Stimulated activated memory B cell treated with anti-CD40 and anti-IgM and Interleukin-4, amounts not matched to agents 10 μg/mL and 1 μg/mL and 100 μg/mL, for 72 hours (primary cell): Measurements from ENCODE around the gene LMNA.
"Not testable (repeated sequence)": the region's sequence is repeated elsewhere in the genome, so short reads cannot be mapped to it uniquely, and the experiment has no call there.

ENCODE experiments used
- ATAC-seq: fragments of 150-1000 bp; cut with Tn5 transposase; 2 replicates; pipeline ENCODE4 v1.10.0; 2021
- H3K27ac Mint-ChIP-seq: one replicate; pipeline ENCODE4 v1.8.0; 2022; ENCODE audit warnings: mild to moderate bottlenecking, mixed read lengths
- H3K27me3 Mint-ChIP-seq: one replicate; pipeline ENCODE4 v1.8.0; 2022; ENCODE audit warnings: mixed read lengths
- H3K36me3 Mint-ChIP-seq: one replicate; pipeline ENCODE4 v1.8.0; 2022; ENCODE audit warnings: mixed read lengths
- H3K4me1 Mint-ChIP-seq: one replicate; pipeline ENCODE4 v1.8.0; 2022; ENCODE audit warnings: mixed read lengths
- H3K4me3 Mint-ChIP-seq: one replicate; pipeline ENCODE4 v1.8.0; 2022; ENCODE audit warnings: mild to moderate bottlenecking, moderate library complexity, mixed read lengths
- H3K9me3 Mint-ChIP-seq: one replicate; pipeline ENCODE4 v1.8.0; 2022; ENCODE audit warnings: mixed read lengths

LMNA gene

DNA sequence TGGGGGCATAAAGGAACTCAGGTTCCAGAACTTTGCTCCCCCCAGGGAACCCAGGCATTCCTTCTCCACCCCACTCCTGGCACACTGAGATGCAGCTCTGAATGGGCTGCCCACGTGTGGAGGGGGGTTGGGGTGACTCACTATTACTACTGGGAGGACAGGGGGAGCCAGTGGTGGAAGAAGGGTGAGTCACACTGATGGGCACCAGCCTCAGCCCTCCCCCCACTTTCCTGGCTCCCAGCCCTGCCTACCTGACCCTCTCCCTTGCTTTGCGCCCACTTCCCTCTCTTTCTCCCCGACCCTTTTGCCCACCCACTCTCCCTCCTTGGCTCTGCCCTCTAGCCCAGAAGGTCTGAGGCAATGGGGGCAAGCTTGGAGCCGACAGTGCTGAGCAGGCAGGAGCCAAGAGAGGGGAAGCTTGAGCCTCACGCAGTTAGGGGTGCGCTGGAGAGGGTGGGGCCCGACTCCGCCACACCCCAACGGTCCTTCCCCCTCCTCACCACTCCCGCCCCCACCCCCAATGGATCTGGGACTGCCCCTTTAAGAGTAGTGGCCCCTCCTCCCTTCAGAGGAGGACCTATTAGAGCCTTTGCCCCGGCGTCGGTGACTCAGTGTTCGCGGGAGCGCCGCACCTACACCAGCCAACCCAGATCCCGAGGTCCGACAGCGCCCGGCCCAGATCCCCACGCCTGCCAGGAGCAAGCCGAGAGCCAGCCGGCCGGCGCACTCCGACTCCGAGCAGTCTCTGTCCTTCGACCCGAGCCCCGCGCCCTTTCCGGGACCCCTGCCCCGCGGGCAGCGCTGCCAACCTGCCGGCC, at the start of gene LMNA:
Gene LMNA (plus strand): TSS at position 611 of the 818 bp plus-strand sequence. CDS start 208 bp downstream, outside the sequence.
- peak within 1 kb of the TSS; percentile 95 for H3K27ac Mint-ChIP-seq
- H3K4me3 Mint-ChIP-seq: peak within 1 kb of the TSS; percentile 98
- peak; percentile 90 for ATAC-seq
- peaks cover 72% of the 10 kb centered on the region for H3K4me1 Mint-ChIP-seq
- H3K36me3 Mint-ChIP-seq: peaks cover 26% of the 10 kb centered on the region
- H3K27me3 Mint-ChIP-seq: peaks cover 9% of the 10 kb centered on the region
- H3K9me3 Mint-ChIP-seq: no peaks in the 10 kb centered on the region

DNA sequence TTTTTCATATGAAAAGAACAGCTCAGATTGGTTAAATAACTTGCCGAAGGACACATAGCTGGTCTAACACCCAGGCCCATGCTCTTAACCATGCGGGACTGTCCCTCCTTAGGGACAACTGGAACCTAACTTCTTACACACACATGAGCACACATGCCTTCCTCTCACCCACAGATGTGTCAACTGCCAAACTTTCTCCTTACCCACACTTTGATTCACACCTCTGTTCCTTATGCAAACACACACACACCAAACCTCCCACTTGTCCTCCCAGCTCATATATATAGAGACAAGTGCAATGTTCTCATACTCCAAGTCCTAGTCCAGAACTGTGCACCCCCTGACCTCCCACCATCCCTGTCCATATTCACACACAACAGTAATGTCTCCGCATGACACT, 49.3 kb upstream of the LMNA start:
- H3K27ac Mint-ChIP-seq: no peak overlapping the region
- H3K4me3 Mint-ChIP-seq: no peak overlapping the region
- peaks cover 8% of the 10 kb centered on the region for H3K4me1 Mint-ChIP-seq
- peaks cover 3% of the 10 kb centered on the region for H3K27me3 Mint-ChIP-seq
- H3K36me3 Mint-ChIP-seq: no peaks in the 10 kb centered on the region
- no peaks in the 10 kb centered on the region for H3K9me3 Mint-ChIP-seq
- no peak for ATAC-seq

DNA sequence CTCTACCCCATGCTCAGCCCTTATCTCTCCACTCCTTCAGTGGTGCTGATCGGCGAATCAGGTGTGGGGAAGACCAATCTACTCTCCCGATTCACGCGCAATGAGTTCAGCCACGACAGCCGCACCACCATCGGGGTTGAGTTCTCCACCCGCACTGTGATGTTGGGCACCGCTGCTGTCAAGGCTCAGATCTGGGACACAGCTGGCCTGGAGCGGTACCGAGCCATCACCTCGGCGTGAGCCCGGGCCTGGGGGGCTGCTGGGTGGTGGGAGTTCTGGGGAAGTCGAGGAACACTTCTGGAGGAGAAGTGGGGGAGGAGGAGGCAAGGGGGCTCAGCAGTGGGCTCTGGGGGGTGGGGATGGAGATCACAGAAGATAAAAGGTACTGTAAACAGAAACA, 48.6 kb upstream of the LMNA start:
- Mint-ChIP-seq H3K4me1 (peaks cover 8% of the 10 kb centered on the region), H3K27me3 (peaks cover 10% of the 10 kb centered on the region), H3K27ac (no peak overlapping the region), H3K36me3 (no peaks in the 10 kb centered on the region), H3K9me3 (no peaks in the 10 kb centered on the region), H3K4me3 (no peak overlapping the region)
- no peak for ATAC-seq

DNA sequence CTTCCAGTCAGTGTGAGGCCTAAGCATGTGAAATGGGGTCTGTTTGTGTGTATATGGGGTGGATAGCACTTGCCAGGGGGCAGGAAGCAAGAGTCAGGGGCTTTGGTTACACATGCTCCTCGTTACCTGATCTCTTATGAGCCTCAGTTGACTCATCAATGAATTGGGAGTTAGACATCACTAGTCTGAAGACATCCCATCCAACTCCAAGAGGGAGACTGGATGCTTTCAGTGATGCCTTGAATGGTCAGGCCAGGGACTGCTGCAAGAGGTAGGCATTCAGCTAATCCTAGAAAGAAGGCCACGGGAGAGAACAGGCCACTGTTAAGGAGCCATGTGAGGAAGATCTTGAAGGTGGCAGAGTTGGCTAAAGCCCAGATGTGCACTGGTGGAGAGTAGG, 47.2 kb upstream of the LMNA start:
- Mint-ChIP-seq H3K27ac (no peak overlapping the region), H3K4me1 (peaks cover 8% of the 10 kb centered on the region), H3K36me3 (no peaks in the 10 kb centered on the region), H3K4me3 (no peak overlapping the region), H3K9me3 (no peaks in the 10 kb centered on the region), H3K27me3 (peaks cover 17% of the 10 kb centered on the region)
- no peak for ATAC-seq

DNA sequence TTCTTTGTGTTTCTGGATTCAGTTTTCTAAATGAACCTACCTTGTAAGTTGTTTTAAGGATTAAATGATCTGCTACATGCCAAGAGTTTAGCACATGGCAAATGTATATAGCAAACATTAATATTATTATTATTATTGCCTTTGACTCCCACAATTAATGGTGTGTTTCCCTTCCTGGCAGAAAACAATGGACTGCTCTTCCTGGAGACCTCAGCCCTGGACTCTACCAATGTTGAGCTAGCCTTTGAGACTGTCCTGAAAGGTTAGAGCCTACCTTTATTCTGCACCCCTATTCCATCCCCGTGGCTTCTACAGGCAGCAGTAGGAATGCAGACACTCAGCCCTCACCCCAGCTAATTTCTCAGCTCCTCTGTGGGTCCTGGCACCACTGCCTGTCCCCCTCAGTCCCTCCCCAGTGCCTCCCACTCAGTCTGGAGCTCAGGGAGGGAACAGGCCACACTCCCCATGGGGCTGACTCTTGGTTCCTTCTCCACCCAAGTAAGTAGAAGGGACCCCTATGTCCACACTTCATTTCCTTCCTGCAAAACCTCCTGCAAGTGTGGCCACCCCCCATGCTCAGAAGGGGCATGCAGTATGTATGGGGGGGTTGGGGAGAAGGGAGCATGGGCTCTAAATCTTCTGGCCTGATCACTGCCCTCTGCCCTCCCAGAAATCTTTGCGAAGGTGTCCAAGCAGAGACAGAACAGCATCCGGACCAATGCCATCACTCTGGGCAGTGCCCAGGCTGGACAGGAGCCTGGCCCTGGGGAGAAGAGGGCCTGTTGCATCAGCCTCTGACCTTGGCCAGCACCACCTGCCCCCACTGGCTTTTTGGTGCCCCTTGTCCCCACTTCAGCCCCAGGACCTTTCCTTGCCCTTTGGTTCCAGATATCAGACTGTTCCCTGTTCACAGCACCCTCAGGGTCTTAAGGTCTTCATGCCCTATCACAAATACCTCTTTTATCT, 44.7 kb upstream of the LMNA start:
- no peak overlapping the region for H3K4me3 Mint-ChIP-seq
- peaks cover 8% of the 10 kb centered on the region for H3K4me1 Mint-ChIP-seq
- no peaks in the 10 kb centered on the region for H3K36me3 Mint-ChIP-seq
- peaks cover 17% of the 10 kb centered on the region for H3K27me3 Mint-ChIP-seq
- H3K27ac Mint-ChIP-seq: no peak overlapping the region
- no peaks in the 10 kb centered on the region for H3K9me3 Mint-ChIP-seq
- ATAC-seq: no peak

DNA sequence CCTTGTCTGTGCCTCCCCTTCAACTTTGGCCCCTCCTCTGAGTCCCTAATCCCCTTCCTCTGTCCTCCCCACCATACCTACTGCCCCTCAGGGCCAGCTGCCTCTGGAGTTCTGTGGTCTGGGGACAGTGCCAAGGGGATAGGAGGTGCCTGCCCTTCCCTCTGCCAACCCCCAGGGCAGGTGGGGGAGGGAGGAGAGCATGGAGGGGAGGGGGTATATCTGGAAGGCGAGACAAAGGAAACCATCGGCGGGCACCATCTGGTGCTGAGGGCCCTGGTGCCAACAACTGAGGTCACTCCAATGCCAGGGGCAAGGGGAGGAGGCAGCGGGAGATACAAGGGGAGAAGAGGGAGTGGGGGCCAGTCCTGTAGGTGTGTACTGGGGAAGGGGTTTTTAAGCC, 44.0 kb upstream of the LMNA start:
- Mint-ChIP-seq H3K4me1 (peaks cover 13% of the 10 kb centered on the region), H3K27ac (no peak overlapping the region), H3K27me3 (peaks cover 17% of the 10 kb centered on the region), H3K9me3 (no peaks in the 10 kb centered on the region), H3K36me3 (no peaks in the 10 kb centered on the region), H3K4me3 (no peak overlapping the region)
- no peak for ATAC-seq

DNA sequence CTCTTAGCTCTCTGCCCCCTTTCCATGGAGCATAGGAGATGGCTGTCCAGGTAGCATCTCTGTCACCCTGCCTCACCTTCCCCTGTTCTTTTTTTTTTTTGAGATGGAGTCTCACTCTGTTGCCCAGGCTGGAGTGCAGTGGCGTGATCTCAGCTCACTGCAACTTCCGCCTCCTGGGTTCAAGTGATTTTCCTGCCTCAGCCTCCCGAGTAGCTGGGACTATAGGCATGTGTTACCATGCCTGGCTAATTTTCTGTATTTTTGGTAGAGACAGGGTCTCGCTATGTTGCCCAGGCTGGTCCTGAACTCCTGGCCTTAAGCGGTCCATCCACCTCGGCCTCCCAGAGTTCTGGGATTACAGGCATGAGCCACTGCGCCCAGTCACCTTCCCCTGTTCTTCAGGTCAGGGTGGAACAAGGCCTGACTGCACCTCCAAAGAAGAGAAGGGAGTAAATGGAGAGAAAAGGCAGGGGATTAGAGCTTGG, 43.1 kb upstream of the LMNA start:
- H3K4me3 Mint-ChIP-seq, ATAC-seq, H3K9me3 Mint-ChIP-seq, H3K36me3 Mint-ChIP-seq, H3K27ac Mint-ChIP-seq: not testable (repeated sequence)
- H3K4me1 Mint-ChIP-seq: peaks cover 12% of the 10 kb centered on the region
- H3K27me3 Mint-ChIP-seq: peaks cover 17% of the 10 kb centered on the region

DNA sequence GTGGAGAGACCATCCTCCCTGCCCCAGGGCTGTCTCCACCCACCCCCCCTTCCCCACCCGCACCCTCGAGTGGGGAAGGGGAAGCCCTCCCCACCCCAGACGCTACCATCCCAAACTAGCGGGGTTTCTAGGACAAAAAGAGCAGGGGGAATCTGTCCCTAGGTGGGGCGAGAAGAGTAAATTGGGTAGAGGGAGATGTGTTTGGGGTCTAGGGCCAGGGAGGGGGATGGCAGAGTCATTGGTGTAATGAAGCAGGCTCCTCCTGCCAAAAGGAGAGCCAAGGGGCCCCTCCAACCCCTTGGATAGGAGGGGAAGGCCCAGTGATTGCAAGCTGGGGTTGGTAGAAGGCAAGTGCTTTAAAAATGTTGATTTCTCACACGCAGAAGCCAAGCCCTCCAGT, 42.3 kb upstream of the LMNA start:
- Mint-ChIP-seq H3K36me3 (no peaks in the 10 kb centered on the region), H3K4me1 (peaks cover 9% of the 10 kb centered on the region), H3K27me3 (peaks cover 17% of the 10 kb centered on the region), H3K4me3 (no peak overlapping the region), H3K9me3 (no peaks in the 10 kb centered on the region), H3K27ac (no peak overlapping the region)
- ATAC-seq: no peak

DNA sequence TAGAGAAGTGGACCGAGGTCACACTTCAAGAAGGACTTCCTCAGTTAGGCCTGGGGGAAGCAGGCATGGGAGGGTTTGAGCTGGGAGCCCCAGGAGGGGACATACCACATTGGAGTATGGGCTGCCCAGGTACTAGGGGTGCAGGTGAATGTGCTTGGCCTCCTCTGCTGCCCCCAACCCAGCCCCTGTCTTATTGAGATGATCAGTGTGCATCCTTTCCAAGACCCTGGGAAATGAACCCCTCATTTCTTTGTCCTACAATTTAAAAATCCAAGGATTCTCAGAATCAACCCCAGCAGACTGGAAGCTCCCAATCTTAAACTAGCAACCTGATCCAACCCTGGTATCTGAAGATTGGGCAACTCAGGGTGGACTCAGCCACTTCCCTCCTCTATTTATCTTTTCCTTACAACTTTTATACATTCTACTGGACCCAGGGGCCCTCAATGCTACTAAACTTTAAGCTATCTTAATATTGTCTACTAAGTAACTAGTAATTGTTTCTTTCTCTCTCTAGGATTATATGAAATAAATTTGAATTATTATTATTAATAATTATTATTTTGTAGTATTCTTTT, 41.3 kb upstream of the LMNA start:
- no peak overlapping the region for H3K4me3 Mint-ChIP-seq
- no peak for ATAC-seq
- no peak overlapping the region for H3K27ac Mint-ChIP-seq
- peaks cover 9% of the 10 kb centered on the region for H3K4me1 Mint-ChIP-seq
- peaks cover 17% of the 10 kb centered on the region for H3K27me3 Mint-ChIP-seq
- no peaks in the 10 kb centered on the region for H3K36me3 Mint-ChIP-seq
- H3K9me3 Mint-ChIP-seq: no peaks in the 10 kb centered on the region

DNA sequence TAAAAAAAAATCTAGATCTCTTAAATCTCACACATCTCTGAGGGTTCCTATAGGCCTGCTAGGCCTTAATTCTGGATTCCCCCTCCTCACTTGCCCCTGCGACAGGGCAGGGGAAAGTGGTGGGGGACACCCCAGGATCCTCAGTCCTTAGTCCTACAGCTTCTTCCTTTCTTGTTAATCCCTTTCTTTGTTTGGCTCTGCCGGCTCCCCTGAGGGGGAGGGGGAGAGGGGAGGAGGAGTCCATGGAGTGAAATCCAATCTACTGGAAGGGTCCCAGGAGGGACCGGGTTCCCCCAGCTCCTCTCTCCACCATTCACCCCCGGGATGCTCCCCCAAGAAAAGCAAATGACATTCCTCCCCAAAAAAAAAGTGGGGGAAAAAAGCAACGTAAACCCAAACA, 40.8 kb upstream of the LMNA start:
- Mint-ChIP-seq H3K9me3 (no peaks in the 10 kb centered on the region), H3K36me3 (no peaks in the 10 kb centered on the region), H3K27me3 (peaks cover 17% of the 10 kb centered on the region), H3K4me3 (no peak overlapping the region), H3K4me1 (peaks cover 9% of the 10 kb centered on the region), H3K27ac (no peak overlapping the region)
- ATAC-seq: no peak

DNA sequence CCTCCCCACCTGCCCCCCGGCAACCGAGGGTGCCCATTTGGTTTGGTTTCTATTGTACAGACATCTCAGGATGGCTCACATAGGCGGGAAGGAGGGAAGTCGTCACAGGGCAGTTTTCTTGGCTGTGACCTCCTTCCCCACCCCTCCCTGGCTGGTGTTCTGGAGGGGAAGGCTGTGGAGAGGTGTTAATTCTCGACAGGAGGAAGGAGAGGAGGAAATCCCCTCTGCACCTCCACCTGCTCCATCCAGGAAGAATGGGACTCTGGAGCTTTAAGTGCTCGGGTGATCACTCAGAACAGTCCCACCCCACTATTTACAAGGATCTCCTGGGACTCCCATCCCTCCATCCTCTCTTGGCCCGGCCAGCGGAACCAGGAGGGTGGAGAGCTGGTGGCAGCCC, 39.9 kb upstream of the LMNA start:
- Mint-ChIP-seq H3K27me3 (peaks cover 17% of the 10 kb centered on the region), H3K4me3 (no peak overlapping the region), H3K9me3 (no peaks in the 10 kb centered on the region), H3K4me1 (peaks cover 9% of the 10 kb centered on the region), H3K36me3 (no peaks in the 10 kb centered on the region), H3K27ac (no peak overlapping the region)
- ATAC-seq: no peak

DNA sequence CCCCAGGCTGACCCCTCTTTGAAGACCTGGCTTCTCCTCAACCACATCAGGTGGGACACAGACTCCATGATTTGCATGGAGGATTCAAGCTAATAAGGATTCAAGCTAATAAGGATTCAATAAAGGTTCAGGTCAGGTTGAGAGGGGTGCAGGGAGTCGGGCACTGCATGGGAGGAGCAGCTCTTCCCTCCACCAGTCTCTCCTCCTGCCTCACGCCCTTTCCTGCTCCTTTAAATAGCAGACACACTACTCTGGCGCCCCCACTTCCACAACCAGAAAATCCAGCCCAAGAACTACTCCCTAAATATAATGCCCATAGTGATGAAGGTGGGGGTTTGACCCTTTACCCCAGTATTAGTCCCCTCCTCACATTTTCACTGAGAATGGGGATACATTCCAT, 39.3 kb upstream of the LMNA start:
- ATAC-seq: no peak
- no peaks in the 10 kb centered on the region for H3K36me3 Mint-ChIP-seq
- H3K27ac Mint-ChIP-seq: peak overlapping the region; percentile 7
- peaks cover 9% of the 10 kb centered on the region for H3K4me1 Mint-ChIP-seq
- peaks cover 15% of the 10 kb centered on the region for H3K27me3 Mint-ChIP-seq
- no peaks in the 10 kb centered on the region for H3K9me3 Mint-ChIP-seq
- H3K4me3 Mint-ChIP-seq: peak overlapping the region; percentile 75

DNA sequence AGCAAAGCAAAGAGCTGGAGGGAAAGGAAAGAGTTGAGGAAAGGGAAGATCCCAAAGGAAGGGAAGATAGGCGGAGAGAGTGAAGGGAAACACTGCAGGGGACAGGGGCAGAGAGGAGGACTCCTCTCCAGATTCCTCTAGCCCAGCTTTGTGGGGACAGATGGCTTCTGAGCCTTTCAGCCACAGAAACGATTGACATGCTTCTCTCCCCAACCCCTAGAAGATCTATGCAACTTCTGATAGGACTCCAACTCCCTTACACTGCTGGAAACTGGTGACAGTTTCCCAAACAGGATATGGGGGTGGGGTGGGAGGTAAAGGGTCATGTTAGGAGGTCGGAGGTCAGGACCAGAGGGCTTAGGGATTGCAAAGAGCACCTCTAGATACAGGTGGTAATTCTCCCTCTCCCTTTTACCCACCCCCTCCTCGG, 38.7 kb upstream of the LMNA start:
- Mint-ChIP-seq H3K4me3 (peak overlapping the region; percentile 75), H3K27me3 (peaks cover 8% of the 10 kb centered on the region), H3K27ac (peak overlapping the region; percentile 7), H3K9me3 (no peaks in the 10 kb centered on the region), H3K4me1 (peaks cover 9% of the 10 kb centered on the region), H3K36me3 (no peaks in the 10 kb centered on the region)
- no peak for ATAC-seq

DNA sequence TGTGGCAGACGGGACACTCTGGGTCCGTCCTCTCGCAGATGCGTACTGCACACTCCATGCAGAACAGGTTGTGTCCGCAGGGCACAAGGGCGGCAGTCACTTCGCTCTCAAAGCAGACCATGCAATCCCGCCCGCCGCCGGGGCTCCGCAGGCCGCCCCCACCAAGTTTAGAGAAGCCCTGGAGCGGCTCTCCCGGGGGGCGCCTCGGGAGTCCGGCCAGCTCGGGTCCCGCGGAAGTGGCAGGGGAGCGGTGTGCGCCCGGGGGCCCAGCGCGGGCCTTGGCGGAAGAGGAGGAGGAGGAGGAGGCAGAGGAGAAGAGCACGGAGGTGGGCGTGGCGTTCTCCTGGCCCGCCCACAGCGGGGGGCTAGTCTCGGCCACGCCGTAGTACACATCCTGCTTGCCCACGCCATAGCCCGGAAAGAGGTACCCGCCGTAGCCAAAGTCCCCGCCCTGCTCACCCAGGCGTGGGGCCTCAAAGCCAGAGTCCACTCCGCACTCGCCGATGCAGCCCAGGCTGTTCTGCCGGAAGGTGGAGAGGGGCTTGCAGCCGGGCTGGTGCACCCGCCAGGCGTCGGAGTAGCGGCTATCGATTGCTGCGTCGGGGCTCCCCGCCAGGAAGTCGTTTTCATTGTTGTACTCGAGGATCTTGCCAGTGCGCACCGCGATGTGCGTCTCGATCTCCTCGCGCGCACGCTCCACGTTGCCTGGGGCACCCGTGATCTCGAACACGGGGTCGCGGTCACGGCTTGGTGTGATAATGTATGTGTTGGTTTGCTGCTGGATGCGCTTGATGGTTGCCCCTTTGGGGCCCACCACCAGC, 37.7 kb upstream of the LMNA start:
- peaks cover 9% of the 10 kb centered on the region for H3K4me1 Mint-ChIP-seq
- H3K27ac Mint-ChIP-seq: peak overlapping the region; percentile 46
- ATAC-seq: peak; percentile 85
- peak overlapping the region; percentile 75 for H3K4me3 Mint-ChIP-seq
- no peaks in the 10 kb centered on the region for H3K9me3 Mint-ChIP-seq
- no peaks in the 10 kb centered on the region for H3K27me3 Mint-ChIP-seq
- no peaks in the 10 kb centered on the region for H3K36me3 Mint-ChIP-seq
